IMR-90 (cell line): Measurements from ENCODE around the gene HSPA9. TPM values are rescaled to one million over a fixed set of nuclear protein-coding genes. Genes with fewer than 3 reads are reported as not detected.

Experiments
- ATAC-seq: fragments of 200-7000 bp; cut with Tn5 transposase; 2 replicates; pipeline ENCODE4 v1.9.1; 2020; ENCODE audit warnings: low read depth, mild to moderate bottlenecking, moderate library complexity
- Bru-seq: library from RNA; stranded (reverse); fragments of 400-500 nt; gene quantifications from one replicate; lab custom pipeline; 2021; lab: Mats Ljungman, UMichigan
- BruChase-seq, 2 experiments: library from RNA; stranded (reverse); fragments of 400-500 nt; gene quantifications; one replicate each; lab custom pipeline; 2021; lab: Mats Ljungman, UMichigan
- BruUV-seq: library from RNA; stranded (reverse); fragments of 400-500 nt; replicated peaks from 2 replicates; lab custom pipeline; 2021; lab: Mats Ljungman, UMichigan
- CTCF ChIA-PET: fragments of 300-600 bp; formaldehyde crosslinking; extraction: SDS; loops from one replicate; lab custom pipeline; 2021; ENCODE audit warnings: antibody characterized with exemption; lab: Yijun Ruan, JAX
- POLR2A ChIA-PET: fragments of 300-600 bp; sonication (Branson Sonifier 250); formaldehyde crosslinking; loops from one replicate; lab custom pipeline; 2022; ENCODE audit warnings: antibody characterized with exemption; ENCODE audit not compliant: unreplicated experiment; lab: Charles Lee
- DNase-seq: peaks from one replicate; pipeline ENCODE4 v3.0.0; 2013
- H2AFZ ChIP-seq: replicated peaks from 2 replicates; pipeline ENCODE3; 2013; ENCODE audit warnings: low read length, mild to moderate bottlenecking; ENCODE audit not compliant: poor library complexity
- H2AK5ac ChIP-seq: 2 replicates; pipeline ENCODE4 v1.6.1; 2013; ENCODE audit warnings: low read depth, low read length, inconsistent platforms
- H2AK9ac ChIP-seq: replicated peaks from 2 replicates; pipeline ENCODE3; 2013; ENCODE audit warnings: mild to moderate bottlenecking, low read depth, low read length, moderate library complexity; ENCODE audit not compliant: poor library complexity
- H2BK120ac ChIP-seq: 2 replicates; pipeline ENCODE4 v1.6.1; 2013; ENCODE audit warnings: low read depth, low read length, inconsistent platforms
- H2BK15ac ChIP-seq: 3 replicates; pipeline ENCODE4 v1.6.1; 2013; ENCODE audit warnings: low read depth, low read length, inconsistent platforms
- H2BK20ac ChIP-seq: 2 replicates; pipeline ENCODE4 v1.6.1; 2013; ENCODE audit warnings: low read depth, mild to moderate bottlenecking, inconsistent platforms, low read length, moderate library complexity
- H2BK5ac ChIP-seq: 2 replicates; pipeline ENCODE4 v1.6.1; 2013; ENCODE audit warnings: mild to moderate bottlenecking, low read depth, low read length, inconsistent platforms; ENCODE audit not compliant: poor library complexity, severe bottlenecking
- H3K14ac ChIP-seq: replicated peaks from 2 replicates; pipeline ENCODE4 v1.6.1; 2013; ENCODE audit warnings: low read depth, low read length, inconsistent platforms
- H3K18ac ChIP-seq: 2 replicates; pipeline ENCODE4 v1.6.1; 2013; ENCODE audit warnings: low read depth, low read length, control low read depth
- H3K23ac ChIP-seq: 2 replicates; pipeline ENCODE4 v1.6.1; 2013; ENCODE audit warnings: low read depth, low read length, inconsistent platforms
- H3K27ac ChIP-seq: 2 replicates; pipeline ENCODE4 v1.5.1; 2013; ENCODE audit warnings: mild to moderate bottlenecking, control low read depth, low read length; ENCODE audit not compliant: insufficient read depth
- H3K27me3 ChIP-seq: 2 replicates; pipeline ENCODE4 v1.6.1; 2013; ENCODE audit warnings: low read length; ENCODE audit not compliant: control insufficient read depth, insufficient read depth
- H3K36me3 ChIP-seq: 2 replicates; pipeline ENCODE4 v1.6.1; 2013; ENCODE audit warnings: low read length, mixed read lengths; ENCODE audit not compliant: control insufficient read depth, insufficient read depth
- H3K4ac ChIP-seq: 2 replicates; pipeline ENCODE4 v1.6.1; 2013; ENCODE audit warnings: low read depth, low read length, inconsistent platforms
- H3K4me1 ChIP-seq: 2 replicates; pipeline ENCODE4 v1.6.1; 2013; ENCODE audit warnings: low read length, mixed read lengths; ENCODE audit not compliant: control insufficient read depth, insufficient read depth
- H3K4me2 ChIP-seq: 2 replicates; pipeline ENCODE4 v1.6.1; 2013; ENCODE audit warnings: low read depth, mild to moderate bottlenecking, control low read depth, low read length, moderate library complexity
- H3K4me3 ChIP-seq: 2 replicates; pipeline ENCODE4 v1.5.1; 2013; ENCODE audit warnings: low read depth, mild to moderate bottlenecking, control low read depth, low read length, moderate library complexity; ENCODE audit not compliant: insufficient read depth
- H3K56ac ChIP-seq: 2 replicates; pipeline ENCODE4 v1.6.1; 2013; ENCODE audit warnings: low read length, inconsistent platforms; ENCODE audit not compliant: insufficient read depth; ENCODE audit errors: extremely low read depth
- H3K79me1 ChIP-seq, 2 experiments: 2 replicates each; pipeline ENCODE4 v1.6.1; 2013; ENCODE audit warnings: low read length in 2 of 2, inconsistent platforms in 1 of 2, low read depth in 1 of 2
- H3K9ac ChIP-seq: 2 replicates; pipeline ENCODE4 v1.6.1; 2013; ENCODE audit warnings: low read depth, low read length, control low read depth
- H3K9me1 ChIP-seq: 2 replicates; pipeline ENCODE4 v1.6.1; 2013; ENCODE audit warnings: low read length, inconsistent platforms; ENCODE audit not compliant: insufficient read depth
- H3K9me3 ChIP-seq: 2 replicates; pipeline ENCODE4 v1.6.1; 2013; ENCODE audit warnings: low read length; ENCODE audit not compliant: control insufficient read depth, insufficient read depth
- H4K20me1 ChIP-seq: 2 replicates; pipeline ENCODE4 v1.6.1; 2013; ENCODE audit warnings: low read length, inconsistent platforms; ENCODE audit not compliant: insufficient read depth
- H4K5ac ChIP-seq: 2 replicates; pipeline ENCODE4 v1.6.1; 2013; ENCODE audit warnings: mild to moderate bottlenecking, low read depth, low read length, control low read depth
- H4K8ac ChIP-seq, 2 experiments: 2 replicates each; pipeline ENCODE4 v1.6.1; 2013; ENCODE audit warnings: low read depth in 2 of 2, low read length in 2 of 2, control low read depth in 1 of 2, inconsistent platforms in 1 of 2
- H4K91ac ChIP-seq: 2 replicates; pipeline ENCODE4 v1.6.1; 2013; ENCODE audit warnings: low read depth, low read length, inconsistent platforms; ENCODE audit not compliant: insufficient read depth
- BHLHE40 ChIP-seq: fragments of 150-350 bp; IDR thresholded peaks from 2 replicates; pipeline ENCODE4 v1.6.1; 2016; ENCODE audit warnings: mild to moderate bottlenecking, low read depth, low read length
- CEBPB ChIP-seq: IDR thresholded peaks from 2 replicates; pipeline ENCODE4 v1.6.1; 2012; ENCODE audit warnings: low read depth, low read length, improper control_type of control experiment
- CHD1 ChIP-seq: IDR thresholded peaks from 2 replicates; pipeline ENCODE4 v1.6.1; 2012; ENCODE audit warnings: low read depth, low read length, improper control_type of control experiment
- ELK1 ChIP-seq: fragments of 150-350 bp; IDR thresholded peaks from 2 replicates; pipeline ENCODE4 v1.6.1; 2016; ENCODE audit warnings: low read depth, mild to moderate bottlenecking, low read length, moderate library complexity, borderline replicate concordance
- MAFK ChIP-seq: IDR thresholded peaks from 2 replicates; pipeline ENCODE4 v1.6.1; 2012; ENCODE audit warnings: low read depth, low read length, improper control_type of control experiment
- MAZ ChIP-seq: IDR thresholded peaks from 2 replicates; pipeline ENCODE4 v1.6.1; 2012; ENCODE audit warnings: low read depth, mild to moderate bottlenecking, low read length, improper control_type of control experiment, moderate library complexity, borderline replicate concordance
- MXI1 ChIP-seq: IDR thresholded peaks from 2 replicates; pipeline ENCODE4 v1.6.1; 2012; ENCODE audit warnings: low read depth, mild to moderate bottlenecking, low read length, moderate library complexity, borderline replicate concordance
- NFE2L2 ChIP-seq: fragments of 150-350 bp; IDR thresholded peaks from 2 replicates; pipeline ENCODE4 v1.6.1; 2016; ENCODE audit warnings: low read depth, mild to moderate bottlenecking, low read length
- POLR2A ChIP-seq: IDR thresholded peaks from 2 replicates; pipeline ENCODE4 v1.6.1; 2012; ENCODE audit warnings: mild to moderate bottlenecking, low read depth, low read length
- RAD21 ChIP-seq: IDR thresholded peaks from 2 replicates; pipeline ENCODE4 v1.6.1; 2012; ENCODE audit warnings: low read length, improper control_type of control experiment
- WGBS, 2 experiments: methylation state at CpG; one replicate each; pipeline versions ENCODE4 v1.1.5 to v1.1.7; 2013; ENCODE audit warnings: missing lambda C conversion rate in 2 of 2; ENCODE audit not compliant: insufficient read length in 1 of 2; ENCODE audit errors: extremely low coverage in 2 of 2; 5-methylcytosine and 5-hydroxymethylcytosine counted together
- dilution Hi-C: fragments of 300-500 bp; cut with HindIII; formaldehyde crosslinking; loops from one replicate; pipeline ENCODE4 v1.14.3; 2018; ENCODE audit warnings: low sequenced_read_pairs; ENCODE audit not compliant: unreplicated experiment
- in situ Hi-C: fragments of 300-500 bp; cut with MboI; formaldehyde crosslinking; loops from 3 replicates; pipeline ENCODE4 v1.14.3; 2019; ENCODE audit warnings: low sequenced_read_pairs, inconsistent platforms, mixed read lengths
- intact Hi-C: fragments of 100-400 bp; cut with micrococcal nuclease; formaldehyde crosslinking; loops from 2 replicates; pipeline ENCODE4 v1.10.0; 2022
- long read RNA-seq: library from polyadenylated mRNA; unstranded; transcript quantifications from one replicate; pipeline ENCODE4 v2.0.0, GENCODE V29; 2021; ENCODE audit not compliant: unreplicated experiment
- polyA plus RNA-seq, 3 experiments: library from polyadenylated mRNA; depleted of rRNA; stranded (reverse); fragments of >200 nt; gene quantifications; 2 replicates each; pipeline ENCODE4 v1.2.3, GENCODE V29; 2012; ENCODE audit warnings: low replicate concordance in 1 of 3
- total RNA-seq: library from RNA; depleted of rRNA; stranded (reverse); fragments of >200 nt; gene quantifications from 2 replicates; pipeline ENCODE4 v1.2.3, GENCODE V29; 2012; rRNA removed
- TF ChIP-seq, protein P1 (sequence below): fragments of 150-350 bp; IDR thresholded peaks from 2 replicates; pipeline ENCODE4 v1.6.1; 2017; ENCODE audit warnings: mild to moderate bottlenecking, antibody characterized with exemption, low read length, low read depth

HSPA9 gene
- total RNA-seq (456 and 472 TPM in 2 replicates), polyA plus RNA-seq (2012; rRNA removed) (133 and 157 TPM in 2 replicates), Bru-seq, nascent RNA (percentile 98 among the genes with signal in this experiment), BruChase-seq, experiment 1, labeled RNA remaining after a 6-hour chase (percentile 98 among the genes with signal in this experiment), BruChase-seq, experiment 2, labeled RNA remaining after a 2-hour chase (percentile 96 among the genes with signal in this experiment)
- 118 and 219 TPM in 2 replicates for polyA plus RNA-seq (2012; cell fraction: cytosol; rRNA removed)
- polyA plus RNA-seq (2012; cell fraction: nucleus; rRNA removed; ENCODE audit: low replicate concordance): 169 and 240 TPM in 2 replicates
- long read RNA-seq, full-length matches to known transcripts: 310 of 360 reads
- long read RNA-seq, partial matches to known transcripts: 26 of 360 reads
- long read RNA-seq, other reads (novel, unspliced or antisense): 24 of 360 reads

DNA sequence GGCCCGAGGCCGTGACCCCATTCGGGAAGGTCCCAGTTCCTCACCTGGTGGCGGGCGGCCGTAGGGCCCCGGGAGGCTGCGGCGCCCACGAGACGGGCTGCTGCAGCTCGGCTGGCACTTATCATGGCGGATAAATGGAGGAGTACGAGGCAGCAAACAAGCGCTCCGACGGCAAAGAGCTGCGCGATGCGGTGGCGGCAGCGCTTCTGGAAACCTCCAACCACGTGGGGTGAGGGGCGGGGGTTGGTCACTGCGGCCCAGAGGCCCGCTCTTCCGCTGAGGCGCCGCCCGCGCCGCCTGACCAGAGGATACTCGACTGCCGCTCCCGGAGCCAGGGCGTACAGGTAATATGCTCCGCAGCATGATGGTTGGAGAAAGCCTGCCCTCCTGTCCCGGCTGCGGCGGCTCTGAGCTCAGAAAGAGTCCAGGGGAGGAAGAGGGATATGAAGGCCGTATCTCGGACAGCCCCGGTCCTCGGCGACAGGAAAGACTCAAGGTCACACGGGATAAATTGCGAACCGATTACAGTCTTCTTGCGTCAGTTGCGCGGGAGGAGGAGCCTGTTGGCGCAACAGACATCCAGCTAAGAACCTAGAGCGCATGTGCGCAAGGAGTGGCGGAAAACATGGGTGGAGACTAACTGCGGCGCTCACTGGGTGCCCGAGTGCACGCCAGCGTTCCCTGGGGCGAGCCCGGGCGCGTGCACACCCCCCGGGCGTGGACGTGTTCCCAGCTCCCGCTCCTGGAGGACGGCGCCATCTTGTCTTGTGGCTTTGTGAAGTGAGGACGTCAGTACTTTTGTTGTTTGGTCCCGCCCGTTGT lies at the start of gene HSPA9:
TSS of gene HSPA9 (minus strand) at position 208 of the 822 bp plus-strand sequence. CDS start at position 125, 83 bp downstream.
- no peaks in the 10 kb centered on the region for H3K9me3 ChIP-seq
- DNase-seq (peak; percentile 100), ATAC-seq (peak; percentile 91)
- H3K27ac ChIP-seq: peak within 1 kb of the TSS; percentile 98
- H4K20me1 ChIP-seq: peaks cover 20% of the 10 kb centered on the region
- H3K36me3 ChIP-seq: peaks cover 24% of the 10 kb centered on the region
- peaks cover 15 to 29% of the 10 kb centered on the region in 2 experiments for H3K79me1 ChIP-seq
- peak within 1 kb of the TSS; percentile 99 for H3K14ac ChIP-seq
- H2BK120ac ChIP-seq: peak within 1 kb of the TSS; percentile 99
- dilution Hi-C loops (no loop called here), in situ Hi-C loops (loop anchor here (10.0 kb wide), 1 partner anchor 689 kb away; no protein-coding TSS in a partner anchor), intact Hi-C loops (loop anchor here (2.0 kb wide), 1 partner anchor 179 kb away; no protein-coding TSS in a partner anchor)
- H3K4me1 ChIP-seq: no peaks in the 10 kb centered on the region
- H3K56ac ChIP-seq: peak within 1 kb of the TSS; percentile 99
- H2AFZ ChIP-seq: peak within 1 kb of the TSS; percentile 98
- peak within 1 kb of the TSS; percentile 99 for H4K91ac ChIP-seq
- H3K4ac ChIP-seq: peak within 1 kb of the TSS; percentile 99
- peak within 1 kb of the TSS; percentile 88 for H2AK5ac ChIP-seq
- ChIA-PET POLR2A (interaction anchor here (0.5 to 0.7 kb wide), 4 partner anchors 105 to 1203 kb away, joined by 3 to 10 read pairs (median 4); no protein-coding TSS in a partner anchor), CTCF (interaction anchor here (0.6 kb wide), 1 partner anchor 793 kb away, joined by 5 read pairs; no protein-coding TSS in a partner anchor)
- H3K18ac ChIP-seq: peak within 1 kb of the TSS; percentile 92
- WGBS, 2 experiments: 0% methylated on average over 39 of the region's 73 CpGs; no CpG with 5 or more reads in 1 of the 2 experiments
- 0 out of 2 replicates have a peak, but pooled peaks cover 4% of the 10 kb centered on the region for H3K9me1 ChIP-seq
- peak within 1 kb of the TSS; percentile 97 for H3K23ac ChIP-seq
- peak within 1 kb of the TSS; percentile 91 for H2BK20ac ChIP-seq
- H3K4me2 ChIP-seq: peak within 1 kb of the TSS; percentile 87
- H2BK15ac ChIP-seq: peak within 1 kb of the TSS; percentile 90; the same call in 2 of the 3 replicates
- H3K4me3 ChIP-seq: peak within 1 kb of the TSS; percentile 76
- peak within 1 kb of the TSS; percentile 98 for H2AK9ac ChIP-seq
- H3K9ac ChIP-seq: peak within 1 kb of the TSS; percentile 100
- BruUV-seq: no TSS peak
- peak within 1 kb of the TSS; percentile 99 for H2BK5ac ChIP-seq
- TF ChIP-seq CEBPB (peak; percentile 99), POLR2A (peak; percentile 98), CHD1 (no peak), MXI1 (peak; percentile 91), RAD21 (0 out of 2 replicates have a peak, but pooled peaks have one; percentile 6), NFE2L2 (no peak), MAZ (peak; percentile 70; the same call in 1 of the 2 replicates), BHLHE40 (peak; percentile 81), ELK1 (no peak), MAFK (no peak)
- TF ChIP-seq, protein P1, sequence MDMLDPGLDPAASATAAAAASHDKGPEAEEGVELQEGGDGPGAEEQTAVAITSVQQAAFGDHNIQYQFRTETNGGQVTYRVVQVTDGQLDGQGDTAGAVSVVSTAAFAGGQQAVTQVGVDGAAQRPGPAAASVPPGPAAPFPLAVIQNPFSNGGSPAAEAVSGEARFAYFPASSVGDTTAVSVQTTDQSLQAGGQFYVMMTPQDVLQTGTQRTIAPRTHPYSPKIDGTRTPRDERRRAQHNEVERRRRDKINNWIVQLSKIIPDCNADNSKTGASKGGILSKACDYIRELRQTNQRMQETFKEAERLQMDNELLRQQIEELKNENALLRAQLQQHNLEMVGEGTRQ: peak; percentile 86
- peak within 1 kb of the TSS; percentile 89 to 100 for H4K8ac ChIP-seq
- H4K5ac ChIP-seq: peak within 1 kb of the TSS; percentile 96
- no peaks in the 10 kb centered on the region for H3K27me3 ChIP-seq
